DND-41 (cell line): ENCODE measurements around the gene OSBP2.

Experiments used
- ATAC-seq: fragments of 200-7000 bp; cut with Tn5 transposase; 3 replicates; pipeline ENCODE4 v1.9.1; 2021; ENCODE audit warnings: low read depth; ENCODE audit not compliant: insufficient read depth
- DNase-seq: peaks from one replicate; pipeline ENCODE4 v3.0.0-alpha.2; 2020
- H2AFZ ChIP-seq: 2 replicates; pipeline ENCODE4 v1.6.0; 2012; ENCODE audit warnings: low read depth, low read length
- H3K27ac ChIP-seq: 2 replicates; pipeline ENCODE4 v1.5.1; 2012; ENCODE audit warnings: low read length, inconsistent platforms
- H3K27me3 ChIP-seq: fragments of 200-600 bp; sonication (generic); 2 replicates; pipeline ENCODE4 v1.6.0; 2012; ENCODE audit warnings: low read length, mild to moderate bottlenecking, inconsistent platforms; ENCODE audit not compliant: insufficient read depth, poor library complexity
- H3K36me3 ChIP-seq: 2 replicates; pipeline ENCODE4 v1.5.1; 2012; ENCODE audit warnings: low read length, inconsistent platforms; ENCODE audit not compliant: insufficient read depth
- H3K4me1 ChIP-seq: 2 replicates; pipeline ENCODE4 v1.5.1; 2012; ENCODE audit warnings: mild to moderate bottlenecking, low read length; ENCODE audit not compliant: insufficient read depth
- H3K4me2 ChIP-seq: 2 replicates; pipeline ENCODE4 v1.6.0; 2012; ENCODE audit warnings: mild to moderate bottlenecking, moderate library complexity, low read length, inconsistent platforms; ENCODE audit not compliant: insufficient read depth
- H3K4me3 ChIP-seq, 2 experiments: fragments of 200-600 bp in 1 of 2; shearing (Covaris generic) in 1 of 2; 2 replicates each; pipeline ENCODE4 v1.5.1; 2012 to 2016; ENCODE audit warnings: inconsistent platforms in 2 of 2, low read length in 2 of 2, mild to moderate bottlenecking in 2 of 2, low read depth in 1 of 2, moderate library complexity in 1 of 2
- H3K79me2 ChIP-seq: 2 replicates; pipeline ENCODE4 v1.6.0; 2012; ENCODE audit warnings: low read length, inconsistent platforms; ENCODE audit not compliant: insufficient read depth
- H3K9ac ChIP-seq: 2 replicates; pipeline ENCODE4 v1.6.0; 2012; ENCODE audit warnings: low read depth, mild to moderate bottlenecking, inconsistent platforms, low read length, moderate library complexity
- H3K9me3 ChIP-seq: 2 replicates; pipeline ENCODE4 v1.5.1; 2012; ENCODE audit warnings: low read length, moderate library complexity, mild to moderate bottlenecking, inconsistent platforms; ENCODE audit not compliant: insufficient read depth, severe bottlenecking
- H4K20me1 ChIP-seq: 2 replicates; pipeline ENCODE4 v1.6.0; 2012; ENCODE audit warnings: low read length; ENCODE audit not compliant: insufficient read depth
- EZH2 ChIP-seq: IDR thresholded peaks from 3 replicates; pipeline ENCODE4 v1.6.1; 2012; ENCODE audit warnings: borderline replicate concordance, low read depth, mild to moderate bottlenecking, moderate library complexity, low read length, inconsistent platforms; ENCODE audit not compliant: severe bottlenecking
- TF ChIP-seq, protein P1 (sequence below): IDR thresholded peaks from 2 replicates; pipeline ENCODE4 v1.5.1; 2012; ENCODE audit warnings: borderline replicate concordance, low read length, moderate library complexity, mild to moderate bottlenecking; ENCODE audit not compliant: poor library complexity, severe bottlenecking; ENCODE audit errors: extremely low read depth

OSBP2 gene

DNA sequence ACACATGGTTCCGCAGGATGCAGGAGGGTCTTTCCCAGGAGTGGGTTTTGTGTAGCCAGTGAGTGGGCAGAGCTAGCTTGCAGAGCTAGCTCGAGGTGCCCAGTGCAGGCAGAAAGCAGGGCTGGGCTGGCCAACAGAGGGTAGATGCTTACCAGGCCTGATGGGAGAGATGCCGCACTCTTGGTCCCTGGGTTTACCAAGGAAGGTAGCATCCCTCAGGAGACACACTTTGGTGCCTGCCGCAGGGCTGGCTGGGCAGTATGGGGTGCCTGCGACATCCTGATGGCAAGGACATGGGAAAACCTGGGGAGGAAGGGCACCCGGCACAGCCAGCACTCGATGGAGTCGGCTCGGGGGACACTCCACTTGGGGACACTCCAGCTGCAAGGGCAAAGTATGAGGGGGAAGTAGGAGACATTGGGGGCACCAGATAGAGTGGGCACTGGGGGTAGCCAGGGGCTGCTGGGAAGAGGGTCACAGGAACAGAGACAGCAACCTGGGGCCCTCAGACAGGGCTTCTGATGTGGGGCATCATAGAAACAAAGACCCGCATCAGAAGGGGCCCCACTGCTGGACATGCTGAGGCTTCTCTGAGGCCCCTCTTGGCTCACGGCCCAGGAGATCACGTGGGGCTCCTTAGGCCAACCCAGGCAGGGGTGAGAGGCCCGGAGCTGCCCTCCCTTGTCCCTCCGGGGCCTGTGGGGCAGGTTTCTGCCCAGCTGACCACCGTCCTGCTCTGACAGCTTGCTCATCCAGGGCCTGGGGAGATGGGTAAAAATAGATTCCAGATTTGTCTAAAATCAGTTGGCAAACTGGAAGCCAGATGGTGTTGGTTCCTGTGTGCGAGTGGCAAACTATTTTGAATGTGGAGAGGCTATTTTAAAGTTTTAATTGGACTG is 184.1 kb downstream of the OSBP2 start:
- Histone ChIP-seq H3K27me3 (no peaks in the 10 kb centered on the region), H3K79me2 (no peaks in the 10 kb centered on the region), H3K27ac (no peak overlapping the region), H3K36me3 (no peaks in the 10 kb centered on the region), H3K9ac (no peak overlapping the region), H2AFZ (no peak overlapping the region), H4K20me1 (no peaks in the 10 kb centered on the region; the same call in 1 of the 2 replicates), H3K4me3 (no peak overlapping the region), H3K4me2 (no peak overlapping the region), H3K4me1 (no peaks in the 10 kb centered on the region), H3K9me3 (no peaks in the 10 kb centered on the region)
- DNase-seq, result no peak
- no peak for TF ChIP-seq EZH2
- TF ChIP-seq, protein P1, sequence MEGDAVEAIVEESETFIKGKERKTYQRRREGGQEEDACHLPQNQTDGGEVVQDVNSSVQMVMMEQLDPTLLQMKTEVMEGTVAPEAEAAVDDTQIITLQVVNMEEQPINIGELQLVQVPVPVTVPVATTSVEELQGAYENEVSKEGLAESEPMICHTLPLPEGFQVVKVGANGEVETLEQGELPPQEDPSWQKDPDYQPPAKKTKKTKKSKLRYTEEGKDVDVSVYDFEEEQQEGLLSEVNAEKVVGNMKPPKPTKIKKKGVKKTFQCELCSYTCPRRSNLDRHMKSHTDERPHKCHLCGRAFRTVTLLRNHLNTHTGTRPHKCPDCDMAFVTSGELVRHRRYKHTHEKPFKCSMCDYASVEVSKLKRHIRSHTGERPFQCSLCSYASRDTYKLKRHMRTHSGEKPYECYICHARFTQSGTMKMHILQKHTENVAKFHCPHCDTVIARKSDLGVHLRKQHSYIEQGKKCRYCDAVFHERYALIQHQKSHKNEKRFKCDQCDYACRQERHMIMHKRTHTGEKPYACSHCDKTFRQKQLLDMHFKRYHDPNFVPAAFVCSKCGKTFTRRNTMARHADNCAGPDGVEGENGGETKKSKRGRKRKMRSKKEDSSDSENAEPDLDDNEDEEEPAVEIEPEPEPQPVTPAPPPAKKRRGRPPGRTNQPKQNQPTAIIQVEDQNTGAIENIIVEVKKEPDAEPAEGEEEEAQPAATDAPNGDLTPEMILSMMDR, result no peak
- no peak for ATAC-seq

DNA sequence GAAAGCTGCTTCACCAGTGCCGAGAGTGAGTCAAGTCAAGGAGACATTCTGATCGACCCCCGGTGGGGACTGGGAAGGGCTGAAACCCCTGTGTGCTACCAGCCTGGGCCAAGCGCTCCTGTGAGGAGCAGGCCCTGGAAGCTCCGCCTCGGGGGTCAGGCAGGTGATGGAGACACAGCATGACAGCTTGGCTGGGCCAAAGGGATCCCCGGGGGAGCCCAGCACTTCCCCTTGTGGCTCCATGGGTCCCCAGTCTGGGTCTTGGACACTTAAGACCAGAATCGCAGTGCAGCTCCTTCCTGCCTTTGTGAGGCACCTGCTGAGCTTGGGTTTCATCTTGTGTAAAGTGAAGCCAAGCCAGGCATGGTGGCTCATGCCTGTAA is 184.7 kb downstream of the OSBP2 start:
- Histone ChIP-seq H4K20me1 (no peaks in the 10 kb centered on the region; the same call in 1 of the 2 replicates), H3K9ac (no peak overlapping the region), H3K4me2 (no peak overlapping the region), H3K9me3 (no peaks in the 10 kb centered on the region), H3K4me1 (no peaks in the 10 kb centered on the region), H3K27ac (no peak overlapping the region), H3K36me3 (no peaks in the 10 kb centered on the region), H3K27me3 (no peaks in the 10 kb centered on the region), H3K4me3 (no peak overlapping the region), H3K79me2 (no peaks in the 10 kb centered on the region), H2AFZ (no peak overlapping the region)
- TF ChIP-seq, protein P1, result no peak
- TF ChIP-seq EZH2, result no peak
- DNase-seq (no peak), ATAC-seq (no peak)

DNA sequence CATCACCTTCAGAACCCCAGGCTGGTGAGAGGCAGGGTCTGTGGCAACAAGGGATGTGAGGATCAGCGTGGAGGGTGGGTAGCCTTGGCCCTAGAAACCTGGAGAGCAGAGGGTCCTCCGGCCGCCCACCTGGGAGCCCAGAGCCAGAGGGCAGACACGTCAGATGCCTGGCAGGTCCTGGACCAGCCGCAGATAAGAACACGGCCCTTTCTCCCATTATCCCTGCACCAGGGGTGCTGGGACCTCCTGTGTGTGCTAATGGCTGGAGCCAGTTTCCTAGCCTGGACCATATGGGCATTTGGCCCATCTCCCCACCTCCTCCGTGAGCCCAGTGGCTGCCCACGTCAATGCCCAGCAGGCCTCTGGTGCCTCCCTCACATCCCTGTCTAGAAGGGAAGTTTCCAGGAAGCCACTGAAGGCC is 185.5 kb downstream of the OSBP2 start:
- H3K4me2 ChIP-seq, result no peak overlapping the region
- peaks cover 3% of the 10 kb centered on the region; the same call in 1 of the 2 replicates for H4K20me1 ChIP-seq
- DNase-seq (no peak), ATAC-seq (no peak)
- H3K9me3 ChIP-seq, result no peaks in the 10 kb centered on the region
- H3K4me1 ChIP-seq, result no peaks in the 10 kb centered on the region
- H3K79me2 ChIP-seq, result no peaks in the 10 kb centered on the region
- no peaks in the 10 kb centered on the region for H3K27me3 ChIP-seq
- H3K4me3 ChIP-seq, result no peak overlapping the region
- no peak overlapping the region for H3K9ac ChIP-seq
- H3K27ac ChIP-seq, result no peak overlapping the region
- TF ChIP-seq, protein P1, result no peak
- no peak for TF ChIP-seq EZH2
- no peaks in the 10 kb centered on the region for H3K36me3 ChIP-seq
- no peak overlapping the region for H2AFZ ChIP-seq
